Panc1 (cell line): ENCODE data around the gene SH3PXD2A. TPM values are rescaled to one million over a fixed set of nuclear protein-coding genes. Genes with fewer than 3 reads are reported as not detected.

Experiments
- ATAC-seq: fragments of 200-7000 bp; cut with Tn5 transposase; 2 replicates; pipeline ENCODE4 v1.9.1; 2020; ENCODE audit warnings: mild to moderate bottlenecking, moderate library complexity
- BruUV-seq: library from RNA; stranded (reverse); fragments of 400-500 nt; replicated peaks from 2 replicates; lab custom pipeline; 2021; lab: Mats Ljungman, UMichigan
- CTCF ChIA-PET: fragments of 300-600 bp; sonication (Branson Sonifier 250); formaldehyde crosslinking; loops from one replicate; lab custom pipeline; 2022; ENCODE audit warnings: antibody characterized with exemption; lab: Charles Lee
- POLR2A ChIA-PET: fragments of 300-600 bp; sonication (Branson Sonifier 250); formaldehyde crosslinking; loops from one replicate; lab custom pipeline; 2022; ENCODE audit warnings: antibody characterized with exemption; lab: Charles Lee
- DNase-seq: peaks from one replicate; pipeline ENCODE4 v3.0.0-alpha.2; 2010; ENCODE audit warnings: low read depth, low spot score
- H3K27ac ChIP-seq: 2 replicates; pipeline ENCODE4 v1.5.1; 2011; ENCODE audit warnings: mild to moderate bottlenecking, low read length, inconsistent platforms
- H3K27me3 ChIP-seq: fragments of 200-500 bp; sonication (Bioruptor generic); 2 replicates; pipeline ENCODE4 v1.6.0; 2014; ENCODE audit warnings: low read length, inconsistent platforms; ENCODE audit not compliant: control insufficient read depth, insufficient read depth
- H3K36me3 ChIP-seq: fragments of 200-500 bp; sonication (Bioruptor generic); 2 replicates; pipeline ENCODE4 v1.5.1; 2014; ENCODE audit warnings: inconsistent platforms, mild to moderate bottlenecking, low read length, moderate library complexity; ENCODE audit not compliant: control insufficient read depth, insufficient read depth
- H3K4me1 ChIP-seq: 2 replicates; pipeline ENCODE4 v1.5.1; 2011; ENCODE audit warnings: inconsistent platforms, mild to moderate bottlenecking, low read length, moderate library complexity; ENCODE audit not compliant: control insufficient read depth, insufficient read depth
- H3K4me3 ChIP-seq, 2 experiments: 2 replicates each; pipeline ENCODE4 v1.5.1; 2011 to 2012; ENCODE audit warnings: low read depth in 2 of 2, low read length in 2 of 2, mild to moderate bottlenecking in 2 of 2, inconsistent platforms in 1 of 2, moderate library complexity in 1 of 2
- H3K9me3 ChIP-seq: fragments of 200-500 bp; sonication (Bioruptor generic); 2 replicates; pipeline ENCODE4 v1.5.1; 2014; ENCODE audit warnings: low read depth, mild to moderate bottlenecking, inconsistent platforms, low read length, moderate library complexity; ENCODE audit not compliant: control insufficient read depth, insufficient read depth
- CTCF ChIP-seq: fragments of 450-650 bp; IDR thresholded peaks from 2 replicates; pipeline ENCODE4 v1.5.1; 2017; ENCODE audit warnings: mild to moderate bottlenecking
- POLR2AphosphoS5 ChIP-seq: IDR thresholded peaks from 2 replicates; pipeline ENCODE4 v1.6.1; 2012; ENCODE audit warnings: mild to moderate bottlenecking, low read depth, low read length, moderate library complexity
- REST ChIP-seq, 2 experiments: IDR thresholded peaks; 2 replicates each; pipeline ENCODE4 v1.6.1; 2011 to 2012; ENCODE audit warnings: low read depth in 2 of 2, control low read depth in 1 of 2, low read length in 1 of 2, mild to moderate bottlenecking in 1 of 2, moderate library complexity in 1 of 2; ENCODE audit not compliant: insufficient read depth in 1 of 2
- SIN3A ChIP-seq: IDR thresholded peaks from 2 replicates; pipeline ENCODE4 v1.6.1; 2012; ENCODE audit warnings: low read depth, mild to moderate bottlenecking, low read length, moderate library complexity, borderline replicate concordance; ENCODE audit not compliant: insufficient read depth
- TCF7L2 ChIP-seq: IDR thresholded peaks from 2 replicates; pipeline ENCODE4 v1.6.1; 2011; ENCODE audit warnings: mild to moderate bottlenecking, low read depth, low read length, inconsistent platforms
- in situ Hi-C: cut with HindIII; loops from 2 replicates; pipeline ENCODE4 v1.10.0; 2016; ENCODE audit warnings: low sequenced_read_pairs, low pct_unique_long_range_greater_than_20kb
- intact Hi-C: fragments of 100-400 bp; cut with micrococcal nuclease; formaldehyde crosslinking; loops from one replicate; pipeline ENCODE4 v1.10.0; 2022; ENCODE audit not compliant: unreplicated experiment
- total RNA-seq: library from RNA; stranded (reverse); gene quantifications from one replicate; pipeline ENCODE4 v1.2.1, GENCODE V29; 2021; ENCODE audit not compliant: unreplicated experiment

The SH3PXD2A gene
- total RNA-seq, 1 experiment from 2014 or later = 5.7 TPM

GRCh38 chr10:103667356-103667755 lies 188.0 kb downstream of the SH3PXD2A start:
- no TSS peak for BruUV-seq
- CTCF ChIA-PET = no interaction called here
- Histone ChIP-seq H3K36me3 (no peaks in the 10 kb centered on the region), H3K4me1 (no peaks in the 10 kb centered on the region), H3K27me3 (no peaks in the 10 kb centered on the region), H3K27ac (no peak overlapping the region), H3K4me3 (no peak overlapping the region), H3K9me3 (no peaks in the 10 kb centered on the region)
- intact Hi-C loops (no loop called here), in situ Hi-C loops (no loop called here)
- POLR2A ChIA-PET = interaction anchor here (0.6 to 0.7 kb wide), 2 partner anchors 61 to 112 kb away, joined by 3 to 4 read pairs; no protein-coding TSS in a partner anchor
- TF ChIP-seq POLR2AphosphoS5 (no peak), TCF7L2 (no peak), SIN3A (no peak), CTCF (no peak), REST (IDR thresholded peaks at IDR 0.05; ENCODE audit: insufficient read depth in 1 of 2, low read depth in 2 of 2, low read length in 1 of 2) (no peak)
- ATAC-seq (no peak), DNase-seq (no peak)

- ChIA-PET CTCF (no interaction called here), POLR2A (interaction anchor here (0.7 kb wide), 1 partner anchor 12 kb away, joined by 3 read pairs; no protein-coding TSS in a partner anchor)
- DNase-seq (no peak), ATAC-seq (no peak)
- Histone ChIP-seq H3K4me3 (no peak overlapping the region), H3K36me3 (no peaks in the 10 kb centered on the region), H3K27me3 (no peaks in the 10 kb centered on the region), H3K27ac (no peak overlapping the region), H3K4me1 (no peaks in the 10 kb centered on the region), H3K9me3 (no peaks in the 10 kb centered on the region)
- BruUV-seq = no TSS peak
- in situ Hi-C loops = no loop called here
- intact Hi-C loops = no loop called here
- TF ChIP-seq POLR2AphosphoS5 = no peak
- no peak for TF ChIP-seq REST (IDR thresholded peaks at IDR 0.05; ENCODE audit: insufficient read depth in 1 of 2, low read depth in 2 of 2, low read length in 1 of 2)
- no peak for TF ChIP-seq SIN3A
- TF ChIP-seq TCF7L2 = no peak
- TF ChIP-seq CTCF = no peak
Measured at GRCh38 chr10:103666762-103667150, 188.6 kb downstream of the SH3PXD2A start.
